Choroid plexus epithelial cell (primary cell): Measurements from ENCODE around the gene ABCC2.

Source experiments
- DNase-seq: peaks from one replicate; pipeline ENCODE4 v3.0.0-alpha.2; 2010; ENCODE audit warnings: low read depth
- H3K4me3 ChIP-seq: 2 replicates; pipeline ENCODE4 v1.5.1; 2011; ENCODE audit warnings: low read depth, mild to moderate bottlenecking, control low read depth, low read length, moderate library complexity
- TF ChIP-seq, protein P1 (sequence below): conservative IDR thresholded peaks from 2 replicates; pipeline ENCODE4 v1.5.1; 2011; ENCODE audit warnings: low read depth, mild to moderate bottlenecking, control low read depth, inconsistent platforms, low read length, moderate library complexity

ABCC2 gene

DNA sequence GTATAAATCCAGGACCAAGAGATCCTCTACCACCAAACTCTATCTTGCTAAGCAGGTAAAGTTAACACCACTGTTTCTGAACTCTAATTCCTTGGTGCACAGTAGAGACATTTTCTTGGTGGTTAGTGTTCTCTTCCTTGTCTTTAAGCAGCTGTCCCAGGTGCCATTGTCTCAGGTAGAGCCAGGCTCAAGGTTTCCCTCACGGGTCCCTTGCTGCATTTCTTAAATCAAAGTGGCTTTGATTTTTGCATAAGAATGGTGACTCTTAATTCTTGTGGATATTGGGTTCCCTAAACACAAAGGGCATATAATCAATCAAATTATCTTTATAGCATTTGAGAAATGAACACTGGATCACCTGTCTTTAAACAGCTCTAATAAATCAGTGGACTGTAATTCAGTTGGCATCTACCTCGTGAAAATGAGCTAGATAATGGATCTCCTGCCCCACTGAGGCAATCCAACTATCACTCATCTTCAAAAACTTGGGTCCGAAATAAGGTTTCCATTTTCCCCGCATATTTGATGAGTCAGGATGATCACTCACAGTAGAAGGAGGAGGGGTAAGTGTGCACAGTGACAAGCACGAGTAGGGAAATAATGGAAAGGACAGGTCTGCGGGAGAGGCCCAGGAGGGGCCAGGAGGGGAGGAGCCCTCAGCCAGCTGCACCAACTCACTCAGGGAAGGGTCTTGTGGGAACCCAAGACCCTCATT is 2.4 kb downstream of the ABCC2 start:
- no peak for DNase-seq
- TF ChIP-seq, protein P1, sequence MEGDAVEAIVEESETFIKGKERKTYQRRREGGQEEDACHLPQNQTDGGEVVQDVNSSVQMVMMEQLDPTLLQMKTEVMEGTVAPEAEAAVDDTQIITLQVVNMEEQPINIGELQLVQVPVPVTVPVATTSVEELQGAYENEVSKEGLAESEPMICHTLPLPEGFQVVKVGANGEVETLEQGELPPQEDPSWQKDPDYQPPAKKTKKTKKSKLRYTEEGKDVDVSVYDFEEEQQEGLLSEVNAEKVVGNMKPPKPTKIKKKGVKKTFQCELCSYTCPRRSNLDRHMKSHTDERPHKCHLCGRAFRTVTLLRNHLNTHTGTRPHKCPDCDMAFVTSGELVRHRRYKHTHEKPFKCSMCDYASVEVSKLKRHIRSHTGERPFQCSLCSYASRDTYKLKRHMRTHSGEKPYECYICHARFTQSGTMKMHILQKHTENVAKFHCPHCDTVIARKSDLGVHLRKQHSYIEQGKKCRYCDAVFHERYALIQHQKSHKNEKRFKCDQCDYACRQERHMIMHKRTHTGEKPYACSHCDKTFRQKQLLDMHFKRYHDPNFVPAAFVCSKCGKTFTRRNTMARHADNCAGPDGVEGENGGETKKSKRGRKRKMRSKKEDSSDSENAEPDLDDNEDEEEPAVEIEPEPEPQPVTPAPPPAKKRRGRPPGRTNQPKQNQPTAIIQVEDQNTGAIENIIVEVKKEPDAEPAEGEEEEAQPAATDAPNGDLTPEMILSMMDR, result no peak
- H3K4me3 ChIP-seq, result no peak overlapping the region

DNA sequence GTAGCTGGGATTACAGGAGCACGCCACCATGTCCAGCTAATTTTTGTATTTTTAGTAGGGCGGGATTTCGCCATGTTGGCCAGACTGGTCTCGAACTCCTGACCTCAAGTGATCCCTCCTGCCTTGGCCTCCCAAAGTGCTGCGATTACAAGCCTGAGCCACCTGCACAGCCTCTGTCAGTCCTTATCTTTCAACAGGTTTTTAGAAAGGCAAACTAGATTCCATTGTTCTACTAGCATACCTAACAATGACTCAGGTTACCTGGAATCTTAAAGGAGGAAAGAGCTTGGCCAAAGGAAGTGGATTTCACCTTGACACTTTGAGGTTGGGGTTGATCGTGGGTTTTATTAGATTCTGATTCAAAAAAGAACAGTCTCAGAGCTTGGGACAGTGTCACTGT is 3.2 kb downstream of the ABCC2 start:
- no peak overlapping the region for H3K4me3 ChIP-seq
- TF ChIP-seq, protein P1, result no peak
- no peak for DNase-seq

DNA sequence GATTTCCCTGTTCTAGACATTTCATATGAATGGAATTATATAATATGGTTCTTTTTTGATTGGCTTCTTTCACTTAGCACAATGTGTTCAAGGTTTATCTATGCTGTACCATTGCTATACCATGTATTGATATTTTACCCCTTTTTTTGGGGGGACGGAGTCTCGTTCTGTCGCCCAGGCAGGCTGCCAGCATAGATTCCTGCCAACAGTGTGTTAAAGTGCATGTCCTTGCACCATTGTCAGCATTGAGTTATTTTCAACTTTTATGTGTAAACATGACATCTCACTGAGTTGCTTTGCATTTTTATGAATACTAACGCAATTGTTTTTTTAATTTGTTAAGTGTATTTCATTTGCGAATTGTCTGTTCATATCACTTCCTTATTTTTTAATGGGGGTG is 4.9 kb downstream of the ABCC2 start:
- TF ChIP-seq, protein P1, result no peak
- no peak for DNase-seq
- H3K4me3 ChIP-seq, result no peak overlapping the region

DNA sequence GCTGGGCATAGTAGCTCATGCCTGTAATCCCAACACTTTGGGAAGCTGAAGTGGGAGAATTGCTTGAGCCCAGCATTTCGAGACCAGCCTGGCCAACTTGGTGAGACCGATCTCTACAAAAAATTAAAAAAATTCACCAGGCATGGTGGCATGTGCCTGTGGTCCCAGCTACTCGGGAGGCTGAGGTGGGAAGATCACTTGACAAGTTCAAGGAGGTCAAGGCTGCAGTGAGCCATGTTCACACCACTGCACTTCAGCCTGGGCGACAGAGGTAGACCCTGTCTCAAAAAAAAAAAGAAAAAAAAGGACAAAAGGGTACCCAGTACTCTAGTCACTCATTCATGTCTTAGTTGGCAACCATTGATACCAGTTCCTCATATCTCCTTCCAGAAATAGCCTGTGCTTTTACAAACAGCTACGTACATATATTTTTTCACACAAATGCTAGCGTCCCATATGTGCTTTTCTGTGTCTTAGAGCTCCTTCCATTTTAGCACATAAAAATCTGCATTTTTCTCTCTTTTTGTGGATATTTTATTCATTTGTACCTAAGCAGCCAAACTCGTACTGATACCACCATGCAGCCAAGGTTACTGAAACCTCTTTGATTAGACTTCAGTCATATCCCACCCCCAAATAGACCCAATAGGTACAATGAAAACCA is 5.5 kb downstream of the ABCC2 start:
- no peak for DNase-seq
- TF ChIP-seq, protein P1, result no peak
- no peak overlapping the region for H3K4me3 ChIP-seq

DNA sequence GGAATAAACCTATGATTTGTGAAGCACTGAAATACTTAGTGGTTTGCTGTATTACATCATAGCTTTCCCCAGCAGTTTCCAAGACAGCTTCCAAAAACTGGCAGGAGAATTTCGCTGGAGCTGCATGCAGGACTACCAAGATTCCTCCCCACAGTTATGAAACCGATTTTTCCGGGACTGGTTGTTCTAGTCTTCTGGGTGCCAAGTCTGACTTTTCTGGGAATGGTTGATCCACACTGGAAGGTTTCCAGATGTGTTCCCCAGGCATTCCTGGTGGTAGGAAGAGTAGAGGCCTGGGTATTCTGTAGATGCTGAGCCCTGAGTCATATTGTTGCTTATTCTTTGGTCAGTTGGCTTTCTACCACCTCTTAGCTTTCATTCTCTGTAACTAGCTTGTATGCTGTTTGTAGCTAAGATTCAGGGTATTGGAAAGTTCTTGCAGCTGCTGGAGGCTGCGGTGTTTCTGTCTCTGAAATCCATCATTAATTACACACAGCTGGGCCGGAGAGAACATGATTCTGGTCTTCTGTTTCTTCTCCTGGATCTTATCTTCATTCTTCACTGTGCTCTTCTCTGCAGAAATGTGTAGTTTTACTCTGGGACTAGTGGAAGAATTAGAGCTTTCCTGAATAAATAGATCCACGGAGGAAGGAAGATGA is 6.3 kb downstream of the ABCC2 start:
- no peak overlapping the region for H3K4me3 ChIP-seq
- peak; percentile 50 for DNase-seq
- TF ChIP-seq, protein P1, result no peak

DNA sequence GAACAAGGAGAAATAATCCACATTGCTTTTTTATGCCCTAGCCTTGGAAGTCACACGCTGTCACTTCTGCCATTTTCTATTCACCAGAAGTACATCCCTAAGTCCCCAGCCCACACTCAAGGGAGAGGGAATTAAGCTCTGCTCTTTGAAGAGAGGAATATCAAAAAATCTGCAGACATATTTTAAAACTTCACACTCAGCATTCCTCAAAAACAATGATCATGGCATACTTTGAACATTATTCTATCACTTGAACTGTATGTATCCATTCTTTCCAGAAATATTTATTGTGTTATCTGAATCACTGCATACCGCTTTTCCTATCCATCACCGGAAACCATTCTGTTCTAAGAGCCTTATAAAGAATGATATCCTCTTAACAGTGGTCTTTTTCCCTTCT is 9.4 kb downstream of the ABCC2 start:
- TF ChIP-seq, protein P1, result no peak
- DNase-seq, result no peak
- H3K4me3 ChIP-seq, result no peak overlapping the region
